ENCODE results near the gene ARHGAP12.

GRCh38 chr10:31948021-31948420 is 19.4 kb upstream of the ARHGAP12 start:
- TF ChIP-seq CTCF (IDR thresholded peaks at IDR 0.05; ENCODE audit: borderline replicate concordance, extremely low read depth, low read length, poor library complexity, severe bottlenecking) = no peak
- no peak for TF ChIP-seq EZH2 (IDR thresholded peaks at IDR 0.05; ENCODE audit: borderline replicate concordance, low read depth, low read length, severe bottlenecking)

Measured in DND-41 (cell line).